Measurements from ENCODE around the gene DDX23. TPM values are rescaled to one million over a fixed set of nuclear protein-coding genes. Genes with fewer than 3 reads are reported as not detected.
"Not testable (repeated sequence)": the region's sequence is repeated elsewhere in the genome, so short reads cannot be mapped to it uniquely, and the experiment has no call there.

DDX23 gene
- total RNA-seq, 1 donor from 2014 or later = 56.9 TPM

- Histone ChIP-seq H3K9me3 (ENCODE audit: control insufficient read depth in 3 of 3, low read length in 3 of 3) (no peaks in the 10 kb centered on the region), H3K4me1 (ENCODE audit: control insufficient read depth in 3 of 3, insufficient read depth in 3 of 3, low read length in 3 of 3) (peaks cover 8 to 11% (median 9%) of the 10 kb centered on the region in 3 donors), H3K4me3 (ENCODE audit: low read length in 3 of 3) (peak within 1 kb of the TSS; percentile 68 to 85 (median 78)), H3K27me3 (ENCODE audit: control insufficient read depth in 3 of 3, insufficient read depth in 3 of 3, low read length in 3 of 3) (peaks cover 20 to 35% (median 27%) of the 10 kb centered on the region in 3 donors), H3K27ac (ENCODE audit: low read depth, low read length) (peak within 1 kb of the TSS; percentile 5), H3K36me3 (ENCODE audit: control insufficient read depth in 3 of 3, insufficient read depth in 3 of 3, low read length in 3 of 3) (no peaks in the 10 kb centered on the region), H3K9ac (ENCODE audit: low read depth in 1 of 3, low read length in 3 of 3) (peak within 1 kb of the TSS; percentile 42 to 69 (median 54))
Observed at GRCh38 chr12:48865281-48866051, 13.5 kb upstream of the DDX23 start, which contains the start of gene RND1. Gene RND1 (minus strand): TSS chr12:48865870. CDS start chr12:48865767, 103 bp downstream.

DNA sequence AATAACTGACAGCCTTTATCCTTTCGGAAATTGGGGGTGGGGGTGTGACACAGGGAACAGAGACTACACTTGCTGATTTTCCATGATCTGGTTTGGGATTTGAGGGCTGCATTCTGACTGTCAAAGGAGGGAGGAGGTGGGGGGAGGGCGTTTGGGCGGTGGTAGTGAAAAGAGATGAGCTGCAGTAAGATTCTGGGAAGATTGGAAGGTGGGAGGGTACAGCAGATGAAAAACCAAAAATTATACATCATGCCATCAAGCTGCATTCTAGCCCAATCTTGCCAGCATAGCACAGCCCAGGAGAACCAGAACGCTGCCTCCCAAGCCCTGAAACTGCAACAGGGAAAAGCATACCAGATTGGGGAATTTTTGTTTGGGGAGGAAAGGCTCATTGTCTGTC is 11.3 kb upstream of the DDX23 start:
- H3K4me1 ChIP-seq (ENCODE audit: control insufficient read depth in 3 of 3, insufficient read depth in 3 of 3, low read length in 3 of 3) = peaks cover 8 to 11% (median 9%) of the 10 kb centered on the region in 3 donors
- no peaks in the 10 kb centered on the region for H3K36me3 ChIP-seq (ENCODE audit: control insufficient read depth in 3 of 3, insufficient read depth in 3 of 3, low read length in 3 of 3)
- no peak overlapping the region for H3K9ac ChIP-seq (ENCODE audit: low read depth in 1 of 3, low read length in 3 of 3)
- H3K9me3 ChIP-seq (ENCODE audit: control insufficient read depth in 3 of 3, low read length in 3 of 3) = no peaks in the 10 kb centered on the region
- H3K27ac ChIP-seq (ENCODE audit: low read depth, low read length) = no peak overlapping the region
- H3K4me3 ChIP-seq (ENCODE audit: low read length in 3 of 3) = no peak overlapping the region
- H3K27me3 ChIP-seq (ENCODE audit: control insufficient read depth in 3 of 3, insufficient read depth in 3 of 3, low read length in 3 of 3) = peaks cover 20 to 35% (median 27%) of the 10 kb centered on the region in 3 donors

GRCh38 chr12:48862760-48863159 is 10.8 kb upstream of the DDX23 start:
- Histone ChIP-seq H3K36me3 (ENCODE audit: control insufficient read depth in 3 of 3, insufficient read depth in 3 of 3, low read length in 3 of 3) (no peaks in the 10 kb centered on the region), H3K9me3 (ENCODE audit: control insufficient read depth in 3 of 3, low read length in 3 of 3) (no peaks in the 10 kb centered on the region), H3K27ac (ENCODE audit: low read depth, low read length) (no peak overlapping the region), H3K9ac (ENCODE audit: low read depth in 1 of 3, low read length in 3 of 3) (no peak overlapping the region), H3K4me1 (ENCODE audit: control insufficient read depth in 3 of 3, insufficient read depth in 3 of 3, low read length in 3 of 3) (peaks cover 8 to 11% (median 9%) of the 10 kb centered on the region in 3 donors), H3K4me3 (ENCODE audit: low read length in 3 of 3) (no peak overlapping the region), H3K27me3 (ENCODE audit: control insufficient read depth in 3 of 3, insufficient read depth in 3 of 3, low read length in 3 of 3) (peaks cover 20 to 35% (median 27%) of the 10 kb centered on the region in 3 donors)

- Histone ChIP-seq H3K9me3 (ENCODE audit: control insufficient read depth in 3 of 3, low read length in 3 of 3) (no peaks in the 10 kb centered on the region), H3K36me3 (ENCODE audit: control insufficient read depth in 3 of 3, insufficient read depth in 3 of 3, low read length in 3 of 3) (no peaks in the 10 kb centered on the region), H3K27me3 (ENCODE audit: control insufficient read depth in 3 of 3, insufficient read depth in 3 of 3, low read length in 3 of 3) (peaks cover 20 to 35% (median 27%) of the 10 kb centered on the region in 3 donors), H3K4me1 (ENCODE audit: control insufficient read depth in 3 of 3, insufficient read depth in 3 of 3, low read length in 3 of 3) (peaks cover 8 to 11% (median 9%) of the 10 kb centered on the region in 3 donors), H3K27ac (ENCODE audit: low read depth, low read length) (no peak overlapping the region), H3K4me3 (ENCODE audit: low read length in 3 of 3) (no peak overlapping the region), H3K9ac (ENCODE audit: low read depth in 1 of 3, low read length in 3 of 3) (no peak overlapping the region)
Observed at GRCh38 chr12:48861111-48861510, 9.1 kb upstream of the DDX23 start.

- not testable (repeated sequence) for H3K4me3 ChIP-seq (ENCODE audit: low read length in 3 of 3); H3K27ac ChIP-seq (ENCODE audit: low read depth, low read length); H3K4me1 ChIP-seq (ENCODE audit: control insufficient read depth in 3 of 3, insufficient read depth in 3 of 3, low read length in 3 of 3); H3K9ac ChIP-seq (ENCODE audit: low read depth in 1 of 3, low read length in 3 of 3); H3K36me3 ChIP-seq (ENCODE audit: control insufficient read depth in 3 of 3, insufficient read depth in 3 of 3, low read length in 3 of 3); H3K9me3 ChIP-seq (ENCODE audit: control insufficient read depth in 3 of 3, low read length in 3 of 3)
- peaks cover 18 to 33% (median 23%) of the 10 kb centered on the region in 3 donors for H3K27me3 ChIP-seq (ENCODE audit: control insufficient read depth in 3 of 3, insufficient read depth in 3 of 3, low read length in 3 of 3)
Observed at GRCh38 chr12:48860236-48860635, 8.3 kb upstream of the DDX23 start.

GRCh38 chr12:48859607-48860006 is 7.6 kb upstream of the DDX23 start:
- H3K4me1 ChIP-seq (ENCODE audit: control insufficient read depth in 3 of 3, insufficient read depth in 3 of 3, low read length in 3 of 3) = peaks cover 0 to under 1% (median 0%) of the 10 kb centered on the region in 3 donors
- H3K9me3 ChIP-seq (ENCODE audit: control insufficient read depth in 3 of 3, low read length in 3 of 3) = no peaks in the 10 kb centered on the region
- H3K9ac ChIP-seq (ENCODE audit: low read depth in 1 of 3, low read length in 3 of 3) = no peak overlapping the region
- H3K36me3 ChIP-seq (ENCODE audit: control insufficient read depth in 3 of 3, insufficient read depth in 3 of 3, low read length in 3 of 3) = no peaks in the 10 kb centered on the region
- H3K27me3 ChIP-seq (ENCODE audit: control insufficient read depth in 3 of 3, insufficient read depth in 3 of 3, low read length in 3 of 3) = peaks cover 12 to 27% (median 17%) of the 10 kb centered on the region in 3 donors
- H3K27ac ChIP-seq (ENCODE audit: low read depth, low read length) = no peak overlapping the region
- H3K4me3 ChIP-seq (ENCODE audit: low read length in 3 of 3) = no peak overlapping the region

DNA sequence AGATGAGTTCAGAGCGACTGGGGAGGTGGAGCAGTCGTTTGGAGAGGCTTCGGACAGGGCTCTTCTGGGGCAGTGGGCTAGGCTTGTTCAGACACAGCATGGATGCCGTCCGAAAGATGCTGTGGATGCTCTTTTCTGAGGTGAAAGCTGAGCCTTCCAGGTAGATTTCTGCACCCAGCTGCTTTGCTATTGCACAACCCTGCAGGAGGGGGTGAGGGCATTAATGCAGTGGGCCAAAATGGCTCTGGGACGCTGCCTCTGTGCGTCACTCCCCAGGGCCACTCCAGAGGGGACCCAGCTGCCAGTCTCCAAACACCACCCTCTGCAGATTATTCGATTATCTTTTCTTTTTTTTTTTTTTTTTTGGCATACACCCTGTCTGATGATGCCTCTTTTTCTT is 6.1 kb upstream of the DDX23 start:
- H3K27ac ChIP-seq (ENCODE audit: low read depth, low read length) = no peak overlapping the region
- peaks cover 6 to 13% (median 7%) of the 10 kb centered on the region in 3 donors for H3K27me3 ChIP-seq (ENCODE audit: control insufficient read depth in 3 of 3, insufficient read depth in 3 of 3, low read length in 3 of 3)
- H3K9ac ChIP-seq (ENCODE audit: low read depth in 1 of 3, low read length in 3 of 3) = no peak overlapping the region
- H3K36me3 ChIP-seq (ENCODE audit: control insufficient read depth in 3 of 3, insufficient read depth in 3 of 3, low read length in 3 of 3) = no peaks in the 10 kb centered on the region
- H3K4me1 ChIP-seq (ENCODE audit: control insufficient read depth in 3 of 3, insufficient read depth in 3 of 3, low read length in 3 of 3) = peaks cover under 1 to 2% (median under 1%) of the 10 kb centered on the region in 3 donors
- H3K4me3 ChIP-seq (ENCODE audit: low read length in 3 of 3) = no peak overlapping the region
- no peaks in the 10 kb centered on the region for H3K9me3 ChIP-seq (ENCODE audit: control insufficient read depth in 3 of 3, low read length in 3 of 3)

DNA sequence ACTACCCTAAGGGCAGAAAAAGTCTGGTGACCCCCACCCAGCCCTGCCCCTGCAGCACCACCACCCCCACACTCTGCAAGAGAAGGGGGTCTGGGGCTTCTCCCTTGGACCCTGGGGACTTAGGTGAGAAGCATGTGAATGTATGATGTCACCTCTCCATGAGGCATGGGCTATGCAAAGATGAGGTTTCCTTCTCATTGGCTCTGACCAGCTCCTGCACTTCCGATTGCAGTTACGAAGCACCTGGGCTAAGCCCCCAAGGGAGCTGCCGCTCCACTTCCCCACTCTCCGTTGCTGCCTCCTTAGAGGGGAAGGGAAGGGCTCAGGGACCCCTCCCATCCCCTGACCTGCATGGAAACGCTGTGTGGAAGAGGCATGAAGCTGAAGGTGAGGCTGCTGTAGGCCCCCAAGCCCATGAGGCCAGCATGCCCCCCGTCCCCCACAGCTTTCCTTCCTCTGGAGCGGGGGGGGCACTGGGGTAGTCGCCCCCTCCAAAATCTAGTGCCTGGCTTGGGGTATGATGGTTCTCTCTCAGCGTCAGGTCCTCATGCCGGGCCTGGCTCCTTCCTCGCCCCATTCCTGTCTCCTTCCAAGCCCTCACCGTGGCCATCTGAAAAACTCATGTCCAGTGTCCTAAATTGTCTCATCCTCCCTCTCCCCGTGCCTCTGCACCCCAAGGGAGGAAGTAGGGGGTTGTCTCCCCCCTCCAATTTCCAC is 5.5 kb upstream of the DDX23 start:
- H3K36me3 ChIP-seq (ENCODE audit: control insufficient read depth in 3 of 3, insufficient read depth in 3 of 3, low read length in 3 of 3) = no peaks in the 10 kb centered on the region
- peaks cover 6 to 8% (median 6%) of the 10 kb centered on the region in 3 donors for H3K4me1 ChIP-seq (ENCODE audit: control insufficient read depth in 3 of 3, insufficient read depth in 3 of 3, low read length in 3 of 3)
- H3K4me3 ChIP-seq (ENCODE audit: low read length in 3 of 3) = no peak overlapping the region
- H3K9ac ChIP-seq (ENCODE audit: low read depth in 1 of 3, low read length in 3 of 3) = no peak overlapping the region
- H3K27ac ChIP-seq (ENCODE audit: low read depth, low read length) = no peak overlapping the region
- H3K27me3 ChIP-seq (ENCODE audit: control insufficient read depth in 3 of 3, insufficient read depth in 3 of 3, low read length in 3 of 3) = peaks cover under 1 to 7% (median 4%) of the 10 kb centered on the region in 3 donors
- H3K9me3 ChIP-seq (ENCODE audit: control insufficient read depth in 3 of 3, low read length in 3 of 3) = no peaks in the 10 kb centered on the region

- Histone ChIP-seq H3K27ac (ENCODE audit: low read depth, low read length) (no peak overlapping the region), H3K4me1 (ENCODE audit: control insufficient read depth in 3 of 3, insufficient read depth in 3 of 3, low read length in 3 of 3) (peaks cover 8 to 9% (median 9%) of the 10 kb centered on the region in 3 donors), H3K4me3 (ENCODE audit: low read length in 3 of 3) (no peak overlapping the region), H3K36me3 (ENCODE audit: control insufficient read depth in 3 of 3, insufficient read depth in 3 of 3, low read length in 3 of 3) (no peaks in the 10 kb centered on the region), H3K9me3 (ENCODE audit: control insufficient read depth in 3 of 3, low read length in 3 of 3) (no peaks in the 10 kb centered on the region), H3K27me3 (ENCODE audit: control insufficient read depth in 3 of 3, insufficient read depth in 3 of 3, low read length in 3 of 3) (no peaks in the 10 kb centered on the region), H3K9ac (ENCODE audit: low read depth in 1 of 3, low read length in 3 of 3) (no peak overlapping the region)
Observed at GRCh38 chr12:48856379-48856778, 4.4 kb upstream of the DDX23 start.

DNA sequence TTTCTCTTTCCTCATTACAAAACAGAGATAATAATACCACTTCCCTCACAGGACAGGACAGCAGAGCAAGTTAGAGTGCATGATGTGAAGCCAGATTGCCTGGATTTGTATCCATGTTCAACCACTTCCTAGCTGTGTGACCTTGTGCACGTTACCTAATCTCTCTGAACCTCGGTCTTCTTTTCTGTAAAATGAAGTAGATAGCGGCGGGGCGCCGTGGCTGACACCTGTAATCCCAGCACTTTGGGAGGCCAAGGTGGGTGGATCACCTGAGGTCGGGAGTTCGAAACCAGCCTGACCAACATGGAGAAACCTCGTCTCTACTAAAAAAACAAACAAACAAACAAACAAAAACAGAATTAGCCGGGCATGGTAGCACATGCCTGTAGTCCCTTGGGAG is 3.0 kb upstream of the DDX23 start:
- not testable (repeated sequence) for H3K27me3 ChIP-seq (ENCODE audit: control insufficient read depth in 3 of 3, insufficient read depth in 3 of 3, low read length in 3 of 3); H3K9me3 ChIP-seq (ENCODE audit: control insufficient read depth in 3 of 3, low read length in 3 of 3); H3K4me3 ChIP-seq (ENCODE audit: low read length in 3 of 3); H3K9ac ChIP-seq (ENCODE audit: low read depth in 1 of 3, low read length in 3 of 3); H3K36me3 ChIP-seq (ENCODE audit: control insufficient read depth in 3 of 3, insufficient read depth in 3 of 3, low read length in 3 of 3); H3K27ac ChIP-seq (ENCODE audit: low read depth, low read length)
- peaks cover 15 to 22% (median 16%) of the 10 kb centered on the region in 3 donors for H3K4me1 ChIP-seq (ENCODE audit: control insufficient read depth in 3 of 3, insufficient read depth in 3 of 3, low read length in 3 of 3)

Measured in skeletal muscle tissue (tissue), 4 donors.